Measurements from ENCODE around the gene SCAMP4. TPM values are rescaled to one million over a fixed set of nuclear protein-coding genes. Genes with fewer than 3 reads are reported as not detected.

SCAMP4 gene
- total and polyA plus RNA-seq, 9 of the 15 experiments (the other 6 are each of a cell fraction or from before 2014, with no cell fraction given), result 0.81 to 45.9 (median 12.8) TPM

GRCh38 chr19:1905863-1906375 is 720 bp downstream of the SCAMP4 start (continued):
- no peak for TF ChIP-seq ATF4 (CRISPR knock-in tag; IDR thresholded peaks at IDR 0.05)
- no peak for TF ChIP-seq TARDBP (IDR thresholded peaks at IDR 0.05)
- TF ChIP-seq ZBTB12 (CRISPR knock-in tag; IDR thresholded peaks at IDR 0.05), result 0 out of 2 replicates have a peak, but pooled peaks have one; percentile 26
- TF ChIP-seq BACH1 (tag; IDR thresholded peaks at IDR 0.05), result no peak
- TF ChIP-seq ZNF12 (CRISPR knock-in tag; IDR thresholded peaks at IDR 0.05), result no peak
- no peak for TF ChIP-seq ZBTB11 (CRISPR knock-in tag; IDR thresholded peaks at IDR 0.05)
- TF ChIP-seq RBM22 (IDR thresholded peaks at IDR 0.05; ENCODE audit: low read depth, low read length, poor library complexity, severe bottlenecking), result no peak
- TF ChIP-seq ZZZ3 (IDR thresholded peaks at IDR 0.05), result no peak
- TF ChIP-seq ZNF239 (CRISPR knock-in tag; IDR thresholded peaks at IDR 0.05), result no peak
- no peak for TF ChIP-seq AFF4 (CRISPR knock-in tag; IDR thresholded peaks at IDR 0.05)
- no peak for TF ChIP-seq RFX7 (CRISPR knock-in tag; IDR thresholded peaks at IDR 0.05)
- TF ChIP-seq TBL1XR1 (IDR thresholded peaks at IDR 0.05; ENCODE audit: low read length in 2 of 2), result no peak
- TF ChIP-seq ZNF830 (CRISPR knock-in tag; IDR thresholded peaks at IDR 0.05), result no peak
- no peak for TF ChIP-seq NEUROD1 (IDR thresholded peaks at IDR 0.05; ENCODE audit: borderline replicate concordance, low read depth, low read length, partially characterized antibody)
- peak; percentile 85; the same call in 1 of the 2 replicates for TF ChIP-seq ZNF282 (CRISPR knock-in tag; IDR thresholded peaks at IDR 0.05)
- TF ChIP-seq TCF7 (IDR thresholded peaks at IDR 0.05; ENCODE audit: borderline replicate concordance), result no peak
- 0 out of 2 replicates have a peak, but pooled peaks have one; percentile 82 for TF ChIP-seq ZBTB2 (IDR thresholded peaks at IDR 0.05)
- TF ChIP-seq SNRNP70 (optimal IDR thresholded peaks at IDR 0.05; ENCODE audit: low read depth, low read length), result no peak

Measured in K562 (cell line).